ENCODE measurements around the gene SLC6A17. TPM values are rescaled to one million over a fixed set of nuclear protein-coding genes. Genes with fewer than 3 reads are reported as not detected.

The SLC6A17 gene
- total and polyA plus RNA-seq, 12 donors: 0.06 to 0.45 (median 0.16) TPM; not detected in 4

- 39 to 48% methylated on average over 7 of the region's 7 CpGs for WGBS, 2 donors
- Histone ChIP-seq H3K36me3 (no peaks in the 10 kb centered on the region), H3K4me1 (peaks cover 0 to 10% (median 0%) of the 10 kb centered on the region in 9 donors), H3K9me3 (no peaks in the 10 kb centered on the region), H3K27ac (no peak overlapping the region), H3K4me3 (no peak overlapping the region), H3K27me3 (peaks cover 0 to 8% (median 0%) of the 10 kb centered on the region in 7 donors)
- intact Hi-C loops (cut with DNase I): no loop called here
- no peak for TF ChIP-seq CTCF (IDR thresholded peaks at IDR 0.05)
- DNase-seq: no peak
- peak in 2 of 8 donors; percentile 31 to 39 for ATAC-seq
These were observed 13.3 kb downstream of the SLC6A17 start for GRCh38 chr1:110163591-110163990.

- peaks cover 0 to 10% (median 0%) of the 10 kb centered on the region in 9 donors for H3K4me1 ChIP-seq
- TF ChIP-seq CTCF (IDR thresholded peaks at IDR 0.05): no peak
- ATAC-seq (peak in 7 of 8 donors; percentile 39 to 82 (median 52)), DNase-seq (peak in 1 of 2 donors; percentile 35)
- intact Hi-C loops (cut with DNase I): no loop called here
- H3K9me3 ChIP-seq: no peaks in the 10 kb centered on the region
- H3K36me3 ChIP-seq: no peaks in the 10 kb centered on the region
- 61 to 65% methylated on average over 10 of the region's 10 CpGs for WGBS, 2 donors
- H3K4me3 ChIP-seq: no peak overlapping the region
- H3K27me3 ChIP-seq: peaks cover 0 to 2% (median 0%) of the 10 kb centered on the region in 7 donors
- H3K27ac ChIP-seq: no peak overlapping the region
These were observed 14.5 kb downstream of the SLC6A17 start for GRCh38 chr1:110164725-110165350.

GRCh38 chr1:110165761-110166231, 15.5 kb downstream of the SLC6A17 start:
- no peaks in the 10 kb centered on the region for H3K9me3 ChIP-seq
- DNase-seq: no peak
- WGBS, 2 donors: 65 to 75% methylated on average over 6 of the region's 6 CpGs
- H3K27ac ChIP-seq: no peak overlapping the region
- intact Hi-C loops (cut with DNase I): no loop called here
- H3K4me1 ChIP-seq: peaks cover 0 to 10% (median 0%) of the 10 kb centered on the region in 9 donors
- no peaks in the 10 kb centered on the region for H3K36me3 ChIP-seq
- ATAC-seq: peak in 3 of 8 donors; percentile 32 to 39 (median 37)
- TF ChIP-seq CTCF (IDR thresholded peaks at IDR 0.05): no peak
- no peaks in the 10 kb centered on the region for H3K27me3 ChIP-seq
- no peak overlapping the region for H3K4me3 ChIP-seq

- ATAC-seq (no peak), DNase-seq (no peak)
- no peaks in the 10 kb centered on the region for H3K36me3 ChIP-seq
- WGBS, 2 donors: 87% methylated on average over 11 of the region's 11 CpGs
- intact Hi-C loops (cut with DNase I): no loop called here
- peaks cover 0 to 10% (median 0%) of the 10 kb centered on the region in 9 donors for H3K4me1 ChIP-seq
- TF ChIP-seq CTCF (IDR thresholded peaks at IDR 0.05): no peak
- H3K4me3 ChIP-seq: no peak overlapping the region
- H3K27me3 ChIP-seq: peaks cover 0 to 2% (median 0%) of the 10 kb centered on the region in 7 donors
- H3K27ac ChIP-seq: no peak overlapping the region
- no peaks in the 10 kb centered on the region for H3K9me3 ChIP-seq
These were observed 16.6 kb downstream of the SLC6A17 start for GRCh38 chr1:110166861-110167260.

Data from heart right ventricle (tissue), 16 donors.